H9 (cell line): ENCODE data around the gene PRRC2B. TPM values are rescaled to one million over a fixed set of nuclear protein-coding genes. Genes with fewer than 3 reads are reported as not detected.

Experiments
- DNase-seq: peaks from one replicate; pipeline ENCODE4 v3.0.0-alpha.2; 2017
- H2AFZ ChIP-seq: one replicate; pipeline ENCODE4 v1.6.1; 2013; ENCODE audit warnings: mild to moderate bottlenecking, low read length, control low read depth, moderate library complexity
- H2AK5ac ChIP-seq: 2 replicates; pipeline ENCODE4 v1.6.1; 2013; ENCODE audit warnings: low read length, control low read depth, mixed read lengths; ENCODE audit not compliant: insufficient read length
- H2BK120ac ChIP-seq: one replicate; pipeline ENCODE4 v1.6.1; 2013; ENCODE audit warnings: low read depth, mild to moderate bottlenecking, low read length, control low read depth, inconsistent platforms; ENCODE audit not compliant: poor library complexity, severe bottlenecking
- H2BK12ac ChIP-seq: 2 replicates; pipeline ENCODE4 v1.6.1; 2013; ENCODE audit warnings: low read length, control low read depth, mixed read lengths, low read depth; ENCODE audit not compliant: insufficient read length
- H2BK15ac ChIP-seq: 2 replicates; pipeline ENCODE4 v1.6.1; 2013; ENCODE audit warnings: low read depth, low read length, control low read depth
- H2BK20ac ChIP-seq: one replicate; pipeline ENCODE4 v1.6.1; 2013; ENCODE audit warnings: low read depth, mild to moderate bottlenecking, low read length, control low read depth, inconsistent platforms; ENCODE audit not compliant: poor library complexity, severe bottlenecking
- H2BK5ac ChIP-seq: 2 replicates; pipeline ENCODE4 v1.6.1; 2013; ENCODE audit warnings: low read length, control low read depth, mixed read lengths; ENCODE audit not compliant: insufficient read length
- H3K14ac ChIP-seq: 2 replicates; pipeline ENCODE4 v1.6.1; 2013; ENCODE audit warnings: low read length, control low read depth; ENCODE audit not compliant: insufficient read depth
- H3K18ac ChIP-seq: 2 replicates; pipeline ENCODE4 v1.6.1; 2013; ENCODE audit warnings: low read depth, mild to moderate bottlenecking, mixed read lengths, low read length, control low read depth; ENCODE audit not compliant: insufficient read length
- H3K23ac ChIP-seq: 2 replicates; pipeline ENCODE4 v1.6.1; 2013; ENCODE audit warnings: low read length, control low read depth, mixed read lengths, low read depth; ENCODE audit not compliant: insufficient read length
- H3K23me2 ChIP-seq: 2 replicates; pipeline ENCODE4 v1.6.1; 2013; ENCODE audit warnings: low read depth, mild to moderate bottlenecking, mixed read lengths, low read length, control low read depth; ENCODE audit not compliant: insufficient read length, poor library complexity, severe bottlenecking
- H3K27ac ChIP-seq: 2 replicates; pipeline ENCODE4 v1.5.1; 2013; ENCODE audit warnings: low read length, control low read depth, mixed read lengths, low read depth; ENCODE audit not compliant: insufficient read length
- H3K27me3 ChIP-seq: 2 replicates; pipeline ENCODE4 v1.6.1; 2013; ENCODE audit warnings: low read length, control low read depth, inconsistent platforms; ENCODE audit not compliant: insufficient read depth
- H3K4ac ChIP-seq: 2 replicates; pipeline ENCODE4 v1.6.1; 2013; ENCODE audit warnings: low read depth, mild to moderate bottlenecking, control low read depth, inconsistent platforms, low read length, moderate library complexity
- H3K4me1 ChIP-seq: 2 replicates; pipeline ENCODE4 v1.6.1; 2013; ENCODE audit warnings: low read length, control low read depth, inconsistent platforms; ENCODE audit not compliant: insufficient read depth
- H3K4me2 ChIP-seq: 2 replicates; pipeline ENCODE4 v1.6.1; 2013; ENCODE audit warnings: low read length, control low read depth, mixed read lengths; ENCODE audit not compliant: insufficient read length, insufficient read depth
- H3K56ac ChIP-seq: 2 replicates; pipeline ENCODE4 v1.6.1; 2013; ENCODE audit warnings: low read depth, mild to moderate bottlenecking, mixed read lengths, low read length, control low read depth; ENCODE audit not compliant: insufficient read length
- H3K79me1 ChIP-seq: 2 replicates; pipeline ENCODE4 v1.6.1; 2013; ENCODE audit warnings: low read depth, mild to moderate bottlenecking, moderate library complexity, low read length, control low read depth, inconsistent platforms; ENCODE audit not compliant: insufficient read depth, poor library complexity, severe bottlenecking
- H3K79me2 ChIP-seq: 2 replicates; pipeline ENCODE4 v1.6.1; 2013; ENCODE audit warnings: low read length, control low read depth, inconsistent platforms; ENCODE audit not compliant: insufficient read depth
- H3K9ac ChIP-seq: 2 replicates; pipeline ENCODE4 v1.6.1; 2013; ENCODE audit warnings: low read length, control low read depth, mixed read lengths; ENCODE audit not compliant: insufficient read length; ENCODE audit errors: extremely low read depth
- H3K9me3 ChIP-seq: one replicate; pipeline ENCODE4 v1.6.1; 2013; ENCODE audit warnings: low read depth, low read length, inconsistent platforms; ENCODE audit not compliant: control insufficient read depth
- H3T11ph ChIP-seq: one replicate; pipeline ENCODE4 v1.6.1; 2013; ENCODE audit warnings: mild to moderate bottlenecking, low read length, control low read depth, inconsistent platforms
- H4K20me1 ChIP-seq: one replicate; pipeline ENCODE4 v1.6.1; 2013; ENCODE audit not compliant: control insufficient read depth, insufficient read length, insufficient read depth
- H4K5ac ChIP-seq: 2 replicates; pipeline ENCODE4 v1.6.1; 2013; ENCODE audit warnings: low read depth, mild to moderate bottlenecking, mixed read lengths, low read length, control low read depth; ENCODE audit not compliant: insufficient read length
- H4K8ac ChIP-seq: replicated peaks from 2 replicates; pipeline ENCODE4 v1.6.1; 2013; ENCODE audit warnings: low read length, control low read depth, mixed read lengths, low read depth; ENCODE audit not compliant: insufficient read length
- H4K91ac ChIP-seq: 2 replicates; pipeline ENCODE4 v1.6.1; 2013; ENCODE audit warnings: low read depth, mild to moderate bottlenecking, moderate library complexity, mixed read lengths, low read length, control low read depth; ENCODE audit not compliant: insufficient read length
- H3K27ac Mint-ChIP-seq, 3 experiments: 2 replicates in 2 of 3; 3 replicates in 1 of 3; pipeline ENCODE4 v1.8.0; 2020 to 2021; ENCODE audit warnings: mixed read lengths in 3 of 3, mild to moderate bottlenecking in 1 of 3, moderate library complexity in 1 of 3
- H3K27me3 Mint-ChIP-seq: 2 replicates; pipeline ENCODE4 v1.8.0; 2021; ENCODE audit warnings: low read depth, mild to moderate bottlenecking, moderate library complexity, mixed read lengths
- H3K36me3 Mint-ChIP-seq, 3 experiments: 2 replicates in 2 of 3; 3 replicates in 1 of 3; pipeline ENCODE4 v1.8.0; 2020 to 2021; ENCODE audit warnings: low read depth in 3 of 3, mixed read lengths in 3 of 3; ENCODE audit not compliant: insufficient read depth in 1 of 3
- H3K4me1 Mint-ChIP-seq, 2 experiments: 2 replicates each; pipeline ENCODE4 v1.8.0; 2020; ENCODE audit warnings: mixed read lengths in 2 of 2
- H3K4me3 Mint-ChIP-seq, 2 experiments: 2 replicates in 1 of 2; 3 replicates in 1 of 2; pipeline ENCODE4 v1.8.0; 2020 to 2021; ENCODE audit warnings: mild to moderate bottlenecking in 2 of 2, mixed read lengths in 2 of 2, moderate library complexity in 1 of 2
- H3K9me3 Mint-ChIP-seq, 2 experiments: 2 replicates in 1 of 2; 3 replicates in 1 of 2; pipeline ENCODE4 v1.8.0; 2020; ENCODE audit warnings: mild to moderate bottlenecking in 2 of 2, mixed read lengths in 2 of 2, moderate library complexity in 1 of 2
- CTCF ChIP-seq: fragments of 200-600 bp; sonication (generic); conservative IDR thresholded peaks from 3 replicates; pipeline ENCODE4 v1.8.0; 2021; ENCODE audit warnings: antibody characterized with exemption, mild to moderate bottlenecking
- WGBS: extraction: QIAGEN DNeasy Blood & Tissue Kit; methylation state at CpG from one replicate; pipeline ENCODE4 v1.1.7; 2013; ENCODE audit warnings: missing lambda C conversion rate, low lambda C conversion rate, mixed read lengths; ENCODE audit not compliant: insufficient read length; ENCODE audit errors: extremely low coverage; 5-methylcytosine and 5-hydroxymethylcytosine counted together
- total RNA-seq: library from RNA; stranded (reverse); gene quantifications from 2 replicates; pipeline ENCODE4 v1.2.1, GENCODE V29; 2021

PRRC2B gene
- total RNA-seq, 1 experiment from 2014 or later, result 251 TPM

- no peak overlapping the region for H3K27ac ChIP-seq
- WGBS, result no CpG with 5 or more reads among the region's 6 CpGs
Measured at GRCh38 chr9:131366761-131367401, 27.0 kb upstream of the PRRC2B start.

More at GRCh38 chr9:131366761-131367401, 27.0 kb upstream of the PRRC2B start:
- no peak overlapping the region for H3K14ac ChIP-seq
- no peak overlapping the region for H3K23ac ChIP-seq
- no peak overlapping the region for H3K9ac ChIP-seq
- no peak overlapping the region for H2BK12ac ChIP-seq
- no peak overlapping the region for H2AK5ac ChIP-seq
- no peak overlapping the region for H3T11ph ChIP-seq
- no peaks in the 10 kb centered on the region for H3K23me2 ChIP-seq
- no peak overlapping the region for H2AFZ ChIP-seq
- H4K91ac ChIP-seq, result no peak overlapping the region
- DNase-seq, result peak; percentile 64
- no peak overlapping the region for H2BK20ac ChIP-seq
- no peaks in the 10 kb centered on the region for H3K27me3 ChIP-seq
- TF ChIP-seq CTCF, result peak; percentile 65; the same call in 2 of the 3 replicates
- no peaks in the 10 kb centered on the region for H3K9me3 ChIP-seq
- H4K20me1 ChIP-seq, result no peaks in the 10 kb centered on the region
- H3K79me1 ChIP-seq, result no peaks in the 10 kb centered on the region
- H3K4ac ChIP-seq, result no peak overlapping the region
- Mint-ChIP-seq H3K9me3 (no peaks in the 10 kb centered on the region), H3K4me1 (peaks cover 10 to 11% of the 10 kb centered on the region in 2 experiments), H3K36me3 (0 out of 7 replicates have a peak, but pooled peaks cover 0 to 2% (median 0%) of the 10 kb centered on the region in 3 experiments), H3K27me3 (no peaks in the 10 kb centered on the region), H3K27ac (peak overlapping the region in 2 of 3 experiments; percentile 11 to 41; a peak in 1 of 7 replicates), H3K4me3 (no peak overlapping the region)
- no peak overlapping the region for H4K8ac ChIP-seq
- H4K5ac ChIP-seq, result no peak overlapping the region
- H3K4me1 ChIP-seq, result no peaks in the 10 kb centered on the region
- no peak overlapping the region for H2BK5ac ChIP-seq
- no peak overlapping the region for H3K4me2 ChIP-seq
- H2BK15ac ChIP-seq, result no peak overlapping the region
- H3K56ac ChIP-seq, result no peak overlapping the region
- H3K79me2 ChIP-seq, result no peaks in the 10 kb centered on the region
- no peak overlapping the region for H2BK120ac ChIP-seq
- no peak overlapping the region for H3K18ac ChIP-seq
